Stimulated activated CD4-positive, alpha-beta T cell treated with anti-CD3 and anti-CD28 coated beads, Interleukin-15, amount 100 ng/mL, for 48 hours (primary cell): ENCODE measurements around the gene UCP2.
"Not testable (repeated sequence)": the region's sequence is repeated elsewhere in the genome, so short reads cannot be mapped to it uniquely, and the experiment has no call there.

Experiments used
- DNase-seq, 2 donors: peaks; one replicate each; pipeline ENCODE4 v3.0.0-alpha.2; 2020; ENCODE audit warnings: low read depth in 2 of 2

Gene UCP2

GRCh38 chr11:73942010-73942409 is 40.6 kb downstream of the UCP2 start:
- DNase-seq = no peak

- DNase-seq = no peak
These were observed 41.7 kb downstream of the UCP2 start for GRCh38 chr11:73940801-73941570.

GRCh38 chr11:73939096-73939495 is 43.5 kb downstream of the UCP2 start:
- no peak for DNase-seq

GRCh38 chr11:73936047-73936446 is 46.6 kb downstream of the UCP2 start:
- DNase-seq = not testable (repeated sequence)

GRCh38 chr11:73932781-73933180 is 49.9 kb downstream of the UCP2 start:
- DNase-seq = no peak

- DNase-seq = no peak
These were observed 50.7 kb downstream of the UCP2 start for GRCh38 chr11:73931951-73932350.

GRCh38 chr11:73931039-73931645 is 51.5 kb downstream of the UCP2 start:
- no peak for DNase-seq

GRCh38 chr11:73929388-73929787 is 53.3 kb downstream of the UCP2 start:
- no peak for DNase-seq
